ENCODE results near the gene AGPAT1. TPM values are rescaled to one million over a fixed set of nuclear protein-coding genes. Genes with fewer than 3 reads are reported as not detected.

The AGPAT1 gene
- total RNA-seq, 1 experiment from 2014 or later: 108 TPM

DNA sequence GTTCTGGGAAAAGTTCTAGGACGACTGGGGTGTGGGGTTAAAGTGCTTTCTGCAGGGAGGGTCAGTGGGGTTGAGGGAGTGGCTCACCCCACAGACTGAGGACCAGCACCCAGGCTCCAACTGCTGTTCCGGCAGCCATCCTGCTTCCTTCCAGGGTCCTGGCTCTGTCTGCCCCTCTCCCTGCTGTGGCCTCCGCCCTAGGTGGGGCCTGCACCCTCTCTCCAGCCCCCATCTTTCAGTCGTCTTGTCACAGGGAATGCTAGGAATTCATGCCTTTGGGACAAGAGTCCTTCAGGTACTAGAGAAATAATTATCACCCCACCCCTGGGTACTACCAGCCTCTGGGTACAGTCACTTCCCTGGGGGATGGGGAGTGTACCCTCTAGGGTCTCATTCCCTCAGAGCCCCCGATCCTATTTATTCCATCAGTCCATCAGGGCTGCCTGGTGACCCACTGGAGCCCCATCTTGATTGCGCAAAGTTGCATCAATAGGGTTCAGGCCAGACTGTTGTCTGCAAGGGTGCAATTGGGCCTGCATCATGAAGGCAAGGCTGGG, 8.3 kb upstream of the AGPAT1 start, which contains the start of gene AGER:
Gene AGER (minus strand): TSS at position 170 of the 557 bp plus-strand sequence. CDS start 31 bp downstream, at position 139.
- ChIA-PET CTCF (no interaction called here), POLR2A (ENCODE audit: low non-redundant PET) (no interaction called here)
- BruUV-seq (replicated peaks): no TSS peak
- no peaks in the 10 kb centered on the region for H3K27me3 ChIP-seq (replicated peaks; ENCODE audit: insufficient read depth, low read depth, low read length, poor library complexity)
- H3K4me3 ChIP-seq (ENCODE audit: low read depth, low read length, poor library complexity, severe bottlenecking): no peak within 1 kb of the TSS
- H3K9me3 ChIP-seq (ENCODE audit: low read depth, low read length, poor library complexity, severe bottlenecking): no peaks in the 10 kb centered on the region
- intact Hi-C loops (cut with micrococcal nuclease; ENCODE audit: unreplicated experiment): no loop called here
- H3K27ac ChIP-seq (ENCODE audit: low read depth, low read length, poor library complexity, severe bottlenecking): peak within 1 kb of the TSS; percentile 37
- H3K36me3 ChIP-seq (ENCODE audit: insufficient read depth, low read length, poor library complexity, severe bottlenecking): peaks cover 45% of the 10 kb centered on the region
- H3K4me1 ChIP-seq (ENCODE audit: insufficient read depth, low read length, poor library complexity, severe bottlenecking): peaks cover 6% of the 10 kb centered on the region
- DNase-seq (ENCODE audit: low spot score): no peak
- TF ChIP-seq EZH2 (IDR thresholded peaks at IDR 0.05; ENCODE audit: borderline replicate concordance, low read depth, low read length, poor library complexity, severe bottlenecking): no peak
- TF ChIP-seq, protein P1, sequence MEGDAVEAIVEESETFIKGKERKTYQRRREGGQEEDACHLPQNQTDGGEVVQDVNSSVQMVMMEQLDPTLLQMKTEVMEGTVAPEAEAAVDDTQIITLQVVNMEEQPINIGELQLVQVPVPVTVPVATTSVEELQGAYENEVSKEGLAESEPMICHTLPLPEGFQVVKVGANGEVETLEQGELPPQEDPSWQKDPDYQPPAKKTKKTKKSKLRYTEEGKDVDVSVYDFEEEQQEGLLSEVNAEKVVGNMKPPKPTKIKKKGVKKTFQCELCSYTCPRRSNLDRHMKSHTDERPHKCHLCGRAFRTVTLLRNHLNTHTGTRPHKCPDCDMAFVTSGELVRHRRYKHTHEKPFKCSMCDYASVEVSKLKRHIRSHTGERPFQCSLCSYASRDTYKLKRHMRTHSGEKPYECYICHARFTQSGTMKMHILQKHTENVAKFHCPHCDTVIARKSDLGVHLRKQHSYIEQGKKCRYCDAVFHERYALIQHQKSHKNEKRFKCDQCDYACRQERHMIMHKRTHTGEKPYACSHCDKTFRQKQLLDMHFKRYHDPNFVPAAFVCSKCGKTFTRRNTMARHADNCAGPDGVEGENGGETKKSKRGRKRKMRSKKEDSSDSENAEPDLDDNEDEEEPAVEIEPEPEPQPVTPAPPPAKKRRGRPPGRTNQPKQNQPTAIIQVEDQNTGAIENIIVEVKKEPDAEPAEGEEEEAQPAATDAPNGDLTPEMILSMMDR (conservative IDR thresholded peaks at IDR 0.05; ENCODE audit: low read depth, low read length): no peak

DNA sequence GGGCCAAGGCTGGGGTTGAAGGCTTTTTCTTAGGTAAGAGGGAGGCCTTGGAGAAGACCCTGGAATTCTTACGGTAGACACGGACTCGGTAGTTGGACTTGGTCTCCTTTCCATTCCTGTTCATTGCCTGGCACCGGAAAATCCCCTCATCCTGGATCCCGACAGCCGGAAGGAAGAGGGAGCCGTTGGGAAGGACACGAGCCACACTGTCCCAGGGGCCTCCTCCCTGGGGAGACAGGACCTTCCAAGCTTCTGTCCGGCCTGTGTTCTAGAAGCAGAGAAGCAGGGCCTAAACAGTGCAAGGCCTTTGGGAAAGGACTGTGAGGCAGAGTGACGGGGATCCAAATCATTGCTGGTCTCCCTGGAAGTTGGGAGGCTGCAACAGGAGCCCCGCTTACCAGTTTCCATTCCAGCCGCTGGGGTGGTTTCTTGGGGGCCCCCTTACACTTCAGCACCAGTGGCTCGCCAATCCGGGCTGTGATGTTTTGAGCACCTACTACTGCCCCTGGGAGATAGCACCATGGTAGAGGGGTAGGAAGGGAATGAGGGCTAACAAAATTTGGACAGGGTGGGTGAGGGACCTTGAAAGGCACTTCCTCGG, 7.7 kb upstream of the AGPAT1 start:
- CTCF ChIA-PET: no interaction called here
- H3K4me1 ChIP-seq (ENCODE audit: insufficient read depth, low read length, poor library complexity, severe bottlenecking): peaks cover 7% of the 10 kb centered on the region
- DNase-seq (ENCODE audit: low spot score): no peak
- peaks cover 45% of the 10 kb centered on the region for H3K36me3 ChIP-seq (ENCODE audit: insufficient read depth, low read length, poor library complexity, severe bottlenecking)
- intact Hi-C loops (cut with micrococcal nuclease; ENCODE audit: unreplicated experiment): no loop called here
- POLR2A ChIA-PET (ENCODE audit: low non-redundant PET): no interaction called here
- BruUV-seq (replicated peaks): no TSS peak
- peak overlapping the region; percentile 37 for H3K27ac ChIP-seq (ENCODE audit: low read depth, low read length, poor library complexity, severe bottlenecking)
- no peak overlapping the region for H3K4me3 ChIP-seq (ENCODE audit: low read depth, low read length, poor library complexity, severe bottlenecking)
- H3K9me3 ChIP-seq (ENCODE audit: low read depth, low read length, poor library complexity, severe bottlenecking): no peaks in the 10 kb centered on the region
- TF ChIP-seq, protein P1 (conservative IDR thresholded peaks at IDR 0.05; ENCODE audit: low read depth, low read length): no peak
- no peak for TF ChIP-seq EZH2 (IDR thresholded peaks at IDR 0.05; ENCODE audit: borderline replicate concordance, low read depth, low read length, poor library complexity, severe bottlenecking)
- H3K27me3 ChIP-seq (replicated peaks; ENCODE audit: insufficient read depth, low read depth, low read length, poor library complexity): no peaks in the 10 kb centered on the region

DNA sequence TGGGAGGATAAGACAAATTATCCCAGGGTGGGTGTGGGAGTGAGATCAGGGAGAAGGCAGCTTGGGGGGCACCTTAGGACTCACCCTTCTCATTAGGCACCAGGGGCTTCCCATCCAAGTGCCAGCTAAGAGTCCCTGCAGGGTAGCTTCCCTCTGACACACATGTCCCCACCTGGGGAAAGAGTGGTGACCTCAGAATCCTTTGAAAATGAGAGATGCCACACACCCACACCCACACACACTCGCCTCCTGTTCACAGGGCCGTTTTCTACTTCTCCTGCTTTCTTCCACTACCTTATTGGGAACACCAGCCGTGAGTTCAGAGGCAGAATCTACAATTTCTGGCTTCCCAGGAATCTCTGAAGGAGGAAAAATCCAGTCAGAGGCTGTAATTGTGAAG, 7.1 kb upstream of the AGPAT1 start:
- H3K27ac ChIP-seq (ENCODE audit: low read depth, low read length, poor library complexity, severe bottlenecking): peak overlapping the region; percentile 37
- POLR2A ChIA-PET (ENCODE audit: low non-redundant PET): no interaction called here

More for the DNA sequence above, 7.1 kb upstream of the AGPAT1 start:
- Histone ChIP-seq H3K4me1 (ENCODE audit: insufficient read depth, low read length, poor library complexity, severe bottlenecking) (peaks cover 7% of the 10 kb centered on the region), H3K27me3 (replicated peaks; ENCODE audit: insufficient read depth, low read depth, low read length, poor library complexity) (no peaks in the 10 kb centered on the region), H3K4me3 (ENCODE audit: low read depth, low read length, poor library complexity, severe bottlenecking) (no peak overlapping the region), H3K36me3 (ENCODE audit: insufficient read depth, low read length, poor library complexity, severe bottlenecking) (peaks cover 45% of the 10 kb centered on the region), H3K9me3 (ENCODE audit: low read depth, low read length, poor library complexity, severe bottlenecking) (no peaks in the 10 kb centered on the region)
- CTCF ChIA-PET: no interaction called here
- no TSS peak for BruUV-seq (replicated peaks)
- intact Hi-C loops (cut with micrococcal nuclease; ENCODE audit: unreplicated experiment): no loop called here
- TF ChIP-seq, protein P1 (conservative IDR thresholded peaks at IDR 0.05; ENCODE audit: low read depth, low read length): no peak
- TF ChIP-seq EZH2 (IDR thresholded peaks at IDR 0.05; ENCODE audit: borderline replicate concordance, low read depth, low read length, poor library complexity, severe bottlenecking): no peak
- no peak for DNase-seq (ENCODE audit: low spot score)
